ENCODE results near the gene MIA3.
A peak's percentile ranks its signal among the peaks of the same experiment; 100 is the strongest.

Gene MIA3

GRCh38 chr1:222642468-222642867, 24.6 kb downstream of the MIA3 start:
- no peak overlapping the region for H3K4me3 ChIP-seq (replicated peaks in 1 of 2; ENCODE audit: low read depth in 2 of 2, low read length in 2 of 2)
- DNase-seq (ENCODE audit: low read depth in 2 of 2), result no peak
- no peak for TF ChIP-seq CTCF (IDR thresholded peaks at IDR 0.05; ENCODE audit: low read depth, low read length)

GRCh38 chr1:222643606-222643937, 25.7 kb downstream of the MIA3 start:
- DNase-seq (ENCODE audit: low read depth in 2 of 2), result no peak
- TF ChIP-seq CTCF (IDR thresholded peaks at IDR 0.05; ENCODE audit: low read depth, low read length), result no peak
- H3K4me3 ChIP-seq (replicated peaks in 1 of 2; ENCODE audit: low read depth in 2 of 2, low read length in 2 of 2), result peak overlapping the region; percentile 82 to 92

- peak; percentile 99 for DNase-seq (ENCODE audit: low read depth in 2 of 2)
- peak overlapping the region; percentile 82 to 92 for H3K4me3 ChIP-seq (replicated peaks in 1 of 2; ENCODE audit: low read depth in 2 of 2, low read length in 2 of 2)
- no peak for TF ChIP-seq CTCF (IDR thresholded peaks at IDR 0.05; ENCODE audit: low read depth, low read length)
These were observed 26.2 kb downstream of the MIA3 start for GRCh38 chr1:222643938-222644635.

GRCh38 chr1:222644636-222644980, 26.7 kb downstream of the MIA3 start:
- no peak for TF ChIP-seq CTCF (IDR thresholded peaks at IDR 0.05; ENCODE audit: low read depth, low read length)
- peak overlapping the region; percentile 82 to 92 for H3K4me3 ChIP-seq (replicated peaks in 1 of 2; ENCODE audit: low read depth in 2 of 2, low read length in 2 of 2)
- peak in 1 of 2 donors; percentile 33 for DNase-seq (ENCODE audit: low read depth in 2 of 2)

GRCh38 chr1:222652676-222653075, 34.8 kb downstream of the MIA3 start:
- no peak for TF ChIP-seq CTCF (IDR thresholded peaks at IDR 0.05; ENCODE audit: low read depth, low read length)
- no peak overlapping the region for H3K4me3 ChIP-seq (replicated peaks in 1 of 2; ENCODE audit: low read depth in 2 of 2, low read length in 2 of 2)
- DNase-seq (ENCODE audit: low read depth in 2 of 2), result no peak

GRCh38 chr1:222653178-222653827, 35.4 kb downstream of the MIA3 start:
- no peak for TF ChIP-seq CTCF (IDR thresholded peaks at IDR 0.05; ENCODE audit: low read depth, low read length)
- DNase-seq (ENCODE audit: low read depth in 2 of 2), result no peak
- no peak overlapping the region for H3K4me3 ChIP-seq (replicated peaks in 1 of 2; ENCODE audit: low read depth in 2 of 2, low read length in 2 of 2)
